ENCODE results near the gene ARHGEF16. TPM values are rescaled to one million over a fixed set of nuclear protein-coding genes. Genes with fewer than 3 reads are reported as not detected.

ARHGEF16 gene
- total RNA-seq, 1 experiment from 2014 or later: 6.7 TPM

- no peak for DNase-seq (ENCODE audit: extremely low read depth, low read depth)
Observed at GRCh38 chr1:3511856-3512255, 57.4 kb downstream of the ARHGEF16 start.

GRCh38 chr1:3514404-3514803 lies 59.9 kb downstream of the ARHGEF16 start:
- DNase-seq (ENCODE audit: extremely low read depth, low read depth): no peak

- no peak for DNase-seq (ENCODE audit: extremely low read depth, low read depth)
Observed at GRCh38 chr1:3515272-3515671, 60.8 kb downstream of the ARHGEF16 start.

GRCh38 chr1:3515774-3516480 lies 61.5 kb downstream of the ARHGEF16 start:
- no peak for DNase-seq (ENCODE audit: extremely low read depth, low read depth)

- no peak for DNase-seq (ENCODE audit: extremely low read depth, low read depth)
Observed at GRCh38 chr1:3516481-3516869, 62.0 kb downstream of the ARHGEF16 start.

GRCh38 chr1:3516911-3517675 lies 62.6 kb downstream of the ARHGEF16 start:
- DNase-seq (ENCODE audit: extremely low read depth, low read depth): no peak

GRCh38 chr1:3518256-3518655 lies 63.8 kb downstream of the ARHGEF16 start:
- no peak for DNase-seq (ENCODE audit: extremely low read depth, low read depth)

GRCh38 chr1:3518756-3519155 lies 64.3 kb downstream of the ARHGEF16 start:
- no peak for DNase-seq (ENCODE audit: extremely low read depth, low read depth)

- no peak for DNase-seq (ENCODE audit: extremely low read depth, low read depth)
Observed at GRCh38 chr1:3519301-3519885, 64.9 kb downstream of the ARHGEF16 start.

GRCh38 chr1:3520419-3521378 lies 66.2 kb downstream of the ARHGEF16 start:
- no peak for DNase-seq (ENCODE audit: extremely low read depth, low read depth)

GRCh38 chr1:3521426-3521825 lies 67.0 kb downstream of the ARHGEF16 start:
- DNase-seq (ENCODE audit: extremely low read depth, low read depth): no peak

GRCh38 chr1:3522112-3522511 lies 67.6 kb downstream of the ARHGEF16 start:
- no peak for DNase-seq (ENCODE audit: extremely low read depth, low read depth)

GRCh38 chr1:3522564-3523265 lies 68.2 kb downstream of the ARHGEF16 start:
- no peak for DNase-seq (ENCODE audit: extremely low read depth, low read depth)

GRCh38 chr1:3523980-3524379 lies 69.5 kb downstream of the ARHGEF16 start:
- DNase-seq (ENCODE audit: extremely low read depth, low read depth): no peak

GRCh38 chr1:3524556-3525203 lies 70.2 kb downstream of the ARHGEF16 start:
- no peak for DNase-seq (ENCODE audit: extremely low read depth, low read depth)

- no peak for DNase-seq (ENCODE audit: extremely low read depth, low read depth)
Observed at GRCh38 chr1:3525551-3526482, 71.4 kb downstream of the ARHGEF16 start.

GRCh38 chr1:3527774-3528173 lies 73.3 kb downstream of the ARHGEF16 start:
- DNase-seq (ENCODE audit: extremely low read depth, low read depth): no peak

GRCh38 chr1:3529099-3529729 lies 74.7 kb downstream of the ARHGEF16 start:
- DNase-seq (ENCODE audit: extremely low read depth, low read depth): no peak
